ENCODE results near the gene PPM1E.
"Not testable (repeated sequence)": the region's sequence is repeated elsewhere in the genome, so short reads cannot be mapped to it uniquely, and the experiment has no call there.

Gene PPM1E

DNA sequence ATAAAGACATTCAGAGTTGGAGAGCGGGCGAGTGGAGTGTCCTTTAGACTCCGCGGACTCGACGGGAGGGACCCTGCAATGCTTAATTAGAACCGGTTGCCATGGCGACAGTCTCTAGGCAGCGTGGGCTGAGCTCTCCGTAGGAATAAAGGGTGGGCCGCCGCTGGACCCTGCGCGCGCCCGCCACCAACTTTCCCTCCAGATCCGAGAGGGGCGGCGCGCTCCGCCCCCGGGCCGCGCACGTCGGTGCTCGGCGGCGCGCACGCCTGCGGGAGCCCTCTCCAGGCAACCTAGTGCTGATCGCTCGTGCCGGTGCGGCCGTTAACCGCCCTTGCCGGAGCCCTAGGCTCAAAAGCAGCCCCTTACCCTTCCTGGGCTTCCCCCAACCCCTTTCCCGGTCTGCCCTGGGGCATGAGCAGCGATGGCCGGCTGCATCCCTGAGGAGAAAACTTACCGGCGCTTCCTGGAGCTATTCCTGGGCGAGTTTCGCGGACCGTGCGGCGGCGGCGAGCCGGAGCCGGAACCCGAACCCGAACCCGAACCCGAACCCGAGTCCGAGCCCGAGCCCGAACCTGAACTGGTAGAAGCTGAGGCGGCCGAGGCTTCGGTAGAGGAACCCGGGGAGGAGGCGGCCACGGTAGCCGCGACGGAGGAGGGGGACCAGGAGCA lies at the start of gene PPM1E:
Gene PPM1E, plus strand, starts transcription at position 278 of the 669 bp plus-strand sequence.
- DNase-seq = no peak

DNA sequence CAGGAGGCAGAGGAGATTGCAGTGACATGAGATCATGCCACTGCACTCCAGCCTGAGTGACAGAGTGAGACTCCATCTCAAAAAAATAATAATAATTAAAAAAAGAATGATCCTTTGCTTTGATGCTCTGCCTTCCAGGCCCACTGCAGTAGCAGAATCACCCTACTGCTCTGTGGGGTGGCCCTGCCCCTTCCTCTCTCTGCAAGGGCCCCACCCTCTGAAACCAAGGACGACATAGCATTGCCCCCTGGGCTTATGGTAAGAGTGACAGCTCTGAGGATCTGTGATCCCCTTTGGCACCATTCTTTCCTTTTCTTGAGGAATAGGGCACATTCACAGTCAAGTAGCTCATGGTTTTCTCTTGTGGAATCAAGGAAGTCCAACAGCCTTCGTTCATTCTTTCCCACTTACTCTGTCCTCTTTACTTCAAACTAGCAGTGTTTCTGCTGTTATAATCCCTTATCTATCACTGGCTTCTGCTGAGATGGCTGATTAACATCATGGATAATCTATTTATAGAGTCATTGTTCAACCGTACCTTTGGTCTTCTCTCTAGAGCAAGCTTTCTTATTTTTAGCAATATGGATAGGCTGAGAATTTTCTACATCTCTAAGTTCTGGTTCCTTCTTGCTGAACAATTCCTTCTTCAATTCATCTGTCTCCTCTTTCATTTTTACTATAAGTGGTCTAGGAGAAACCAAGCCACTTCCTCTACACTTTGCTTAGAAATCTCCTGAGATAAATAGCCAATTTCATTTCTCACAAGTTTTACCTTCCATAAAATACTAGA lies 49.1 kb upstream of the PPM1E start:
- DNase-seq = no peak

DNA sequence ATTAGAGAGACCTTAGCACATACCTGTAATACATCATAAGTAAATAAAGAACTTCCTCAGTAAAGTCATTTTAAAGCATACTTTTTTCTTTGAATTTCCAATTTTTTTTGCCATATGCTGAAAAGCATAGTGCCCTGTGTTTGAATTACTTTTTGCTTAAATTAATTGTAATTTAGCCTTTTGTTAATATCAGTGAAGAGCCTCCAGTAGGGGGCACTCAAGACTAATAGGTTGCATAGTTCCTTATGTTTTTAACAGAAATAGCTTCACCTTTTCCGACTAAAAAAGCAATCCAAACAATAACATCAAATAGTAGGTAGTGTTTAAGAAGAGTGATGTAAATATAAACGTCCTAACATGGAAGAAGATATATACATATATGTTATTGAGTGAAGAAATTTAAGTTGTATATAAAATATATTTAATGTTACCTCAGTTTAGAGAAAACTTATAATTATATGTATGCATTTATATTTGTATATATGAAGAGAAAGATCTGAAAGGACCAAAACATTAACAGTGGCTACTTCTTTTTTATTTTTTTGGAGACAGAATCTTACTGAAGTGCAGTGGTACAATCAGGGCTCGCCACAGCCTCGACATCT lies 44.6 kb upstream of the PPM1E start:
- peak; percentile 35 for DNase-seq

DNA sequence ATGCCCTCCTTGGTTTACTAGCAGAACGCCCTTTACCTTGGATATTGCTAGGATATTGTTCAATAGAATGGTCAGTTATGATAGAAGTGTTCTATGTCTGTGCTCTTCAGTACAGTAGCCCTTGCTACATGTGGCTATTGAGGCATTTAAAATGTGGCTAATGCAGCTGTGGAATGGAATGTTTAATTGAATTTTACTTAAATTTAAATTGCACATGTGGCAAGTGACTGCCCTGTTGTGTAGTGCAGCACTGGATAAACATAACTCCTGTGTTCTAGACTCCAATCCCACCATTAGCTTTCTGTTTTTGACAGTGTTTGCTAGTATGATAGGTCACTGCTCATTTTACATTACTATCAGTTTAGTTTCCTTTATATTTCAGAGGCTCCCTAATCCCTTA lies 33.4 kb upstream of the PPM1E start:
- DNase-seq = no peak

DNA sequence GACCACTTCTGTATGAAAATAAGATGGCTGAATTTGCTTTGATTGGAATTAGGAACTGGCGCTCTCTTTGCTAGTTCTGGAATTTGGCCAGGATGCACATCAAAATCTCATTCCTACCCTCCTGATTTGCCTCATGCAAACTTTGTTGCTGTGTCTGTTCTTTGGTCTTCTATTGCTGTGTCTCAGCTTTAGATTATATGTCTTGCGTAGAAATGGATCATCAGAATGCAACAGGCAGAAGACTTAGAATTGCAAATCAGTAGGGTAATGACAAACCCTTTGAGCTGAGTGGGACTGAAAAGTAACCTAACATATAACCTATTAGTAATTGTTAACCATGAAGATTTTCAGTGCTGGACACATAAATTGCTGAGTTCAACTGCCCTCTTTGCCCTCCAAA lies 33.0 kb upstream of the PPM1E start:
- no peak for DNase-seq

DNA sequence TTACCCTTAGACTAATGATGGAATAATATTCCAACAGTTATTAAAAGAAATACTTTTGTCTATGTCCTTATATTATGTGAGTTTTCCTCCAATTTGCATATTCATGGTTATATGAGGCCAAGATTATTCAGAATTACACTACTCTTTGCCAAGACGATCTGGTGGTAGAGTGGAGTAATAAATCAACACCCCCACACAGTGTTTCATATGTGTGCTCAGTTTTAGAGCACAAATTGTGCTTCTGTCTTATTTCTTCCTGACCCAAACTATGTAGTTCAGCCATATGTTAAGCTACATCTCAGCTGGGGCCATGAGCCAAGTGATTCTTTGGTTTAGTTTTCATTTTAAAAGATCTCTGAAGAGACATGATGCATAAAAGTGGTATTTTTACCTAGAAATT lies 26.9 kb upstream of the PPM1E start:
- no peak for DNase-seq

DNA sequence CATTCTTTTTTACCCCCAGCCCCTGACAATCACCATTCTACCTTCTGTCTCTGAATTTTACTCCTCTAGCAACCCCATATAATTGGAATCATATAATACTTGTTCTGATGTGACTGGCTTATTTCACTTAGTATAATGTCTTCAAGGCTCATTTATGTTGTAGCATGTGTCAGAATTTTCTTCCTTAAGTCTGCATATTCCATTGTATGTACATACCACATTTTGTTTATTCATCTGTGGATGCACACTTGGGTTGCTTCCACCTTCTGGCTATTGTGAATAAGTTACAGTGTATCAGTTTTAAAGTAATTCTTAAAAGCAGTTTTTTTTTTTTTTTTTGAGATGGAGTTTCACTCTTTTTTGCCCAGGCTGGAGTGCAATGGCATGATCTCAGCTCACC lies 24.7 kb upstream of the PPM1E start:
- DNase-seq = no peak

DNA sequence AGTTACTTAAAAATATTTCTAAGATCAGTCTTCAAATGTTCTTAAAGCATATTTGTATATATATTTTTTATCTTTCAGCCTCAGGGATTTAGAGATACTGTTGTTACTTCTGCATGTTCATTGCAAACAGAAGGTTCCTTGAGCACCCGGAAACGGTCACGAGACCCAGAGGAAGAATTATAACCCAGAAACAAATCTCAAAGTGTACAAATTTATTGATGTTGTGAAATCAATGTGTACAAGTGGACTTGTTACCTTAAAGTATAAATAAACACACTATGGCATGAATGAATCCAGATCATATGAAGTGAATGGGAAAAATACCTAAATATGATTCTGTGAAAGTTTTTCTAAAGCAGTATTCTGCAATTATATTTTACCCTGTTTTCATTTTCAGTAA lies 21.6 kb upstream of the PPM1E start:
- no peak for DNase-seq

DNA sequence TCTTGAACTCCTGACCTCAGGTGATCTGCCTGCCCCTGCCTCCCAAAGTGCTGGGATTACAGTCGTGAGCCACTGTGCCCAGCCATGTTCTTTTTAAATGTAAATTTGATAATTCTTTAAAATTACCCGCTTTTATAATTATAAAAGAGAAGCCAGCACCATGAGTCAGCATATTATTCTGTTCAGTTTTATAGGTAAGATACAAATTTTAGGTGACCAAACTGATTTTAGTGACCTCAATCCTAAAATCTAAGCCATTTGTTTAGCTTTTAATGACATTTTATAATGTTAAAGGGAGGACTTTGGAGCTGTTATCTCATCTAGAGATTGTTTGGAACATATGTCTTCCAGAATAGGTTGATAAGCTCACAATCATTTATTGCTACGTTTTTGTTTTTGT lies 20.8 kb upstream of the PPM1E start:
- no peak for DNase-seq

DNA sequence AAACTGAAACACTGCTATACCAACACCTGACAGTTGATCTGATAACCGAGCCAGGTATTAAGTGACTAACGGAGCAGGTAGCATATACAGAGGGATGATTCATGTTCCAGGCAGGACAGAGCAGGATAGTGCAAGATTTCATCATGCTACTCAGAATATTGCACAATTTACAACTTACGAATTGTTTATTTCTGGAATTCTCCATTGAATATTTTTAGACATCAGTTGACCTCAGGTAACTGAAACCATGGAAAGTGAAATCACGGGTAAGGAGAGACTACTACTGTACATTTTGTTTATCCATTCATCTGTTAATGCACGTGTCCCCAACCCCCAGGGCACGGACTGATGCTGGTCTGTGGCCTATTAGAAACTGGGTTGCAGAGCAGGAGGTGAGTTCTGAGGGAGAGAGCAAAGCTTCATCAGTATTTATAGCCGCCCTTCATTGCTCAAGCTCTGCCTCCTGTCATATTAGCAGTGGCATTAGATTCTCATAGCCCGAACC lies 14.5 kb upstream of the PPM1E start:
- DNase-seq = peak; percentile 68

DNA sequence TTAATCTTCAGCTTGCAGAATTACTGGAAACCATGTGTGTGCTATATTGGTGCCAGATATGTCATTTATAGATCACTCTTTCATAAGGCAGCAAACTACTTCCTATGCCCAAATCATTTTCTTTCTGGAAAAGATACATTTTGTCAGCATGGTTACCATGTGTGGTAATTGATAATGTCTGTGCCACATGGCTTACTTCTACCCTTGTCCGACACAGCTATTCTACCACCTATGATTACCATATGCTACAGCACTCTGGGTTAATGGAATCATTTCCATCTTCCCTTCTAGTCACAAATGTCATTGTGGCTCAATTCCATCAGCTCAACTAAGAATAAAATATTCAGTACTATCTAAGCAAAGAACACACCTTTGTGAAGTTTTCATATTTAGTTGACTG lies 8.0 kb upstream of the PPM1E start:
- no peak for DNase-seq

DNA sequence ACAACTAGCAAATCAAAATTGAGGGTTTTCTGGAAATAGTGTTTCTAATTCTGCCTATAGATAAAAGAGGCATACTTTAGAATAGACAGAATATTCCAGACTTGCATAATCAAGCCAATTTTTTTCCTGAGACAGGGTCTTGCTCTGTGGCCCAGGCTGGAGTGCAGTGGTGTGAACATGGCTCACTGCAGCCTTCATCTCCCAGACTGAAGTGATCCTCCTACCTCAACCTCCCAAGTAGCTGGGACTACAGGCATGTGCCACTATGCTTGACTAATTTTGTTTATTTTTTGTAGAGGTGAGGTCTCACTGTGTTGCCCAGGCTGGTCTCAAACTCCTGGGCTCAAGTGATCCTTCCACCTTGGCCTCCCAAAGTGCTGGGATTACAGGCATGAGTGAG lies 6.0 kb upstream of the PPM1E start:
- not testable (repeated sequence) for DNase-seq

DNA sequence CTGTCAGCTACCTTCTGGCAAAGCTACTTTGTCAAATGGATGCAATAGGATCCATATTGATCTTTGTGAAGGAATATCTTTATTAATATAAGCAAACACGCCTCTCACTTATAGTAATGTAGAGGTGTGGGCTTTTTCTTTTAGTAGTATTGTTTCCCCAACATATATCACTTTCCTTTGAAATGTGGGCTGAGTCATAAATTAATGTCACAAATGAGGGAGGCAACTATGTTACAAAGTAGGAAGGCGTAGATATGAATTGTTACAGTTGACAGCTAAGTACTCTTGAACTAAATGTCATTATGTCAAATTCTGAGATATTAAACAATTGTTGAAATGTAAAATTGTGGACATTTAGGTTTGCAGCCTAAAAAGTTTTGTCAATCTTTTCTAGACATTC lies 2.6 kb upstream of the PPM1E start:
- DNase-seq = no peak

DNA sequence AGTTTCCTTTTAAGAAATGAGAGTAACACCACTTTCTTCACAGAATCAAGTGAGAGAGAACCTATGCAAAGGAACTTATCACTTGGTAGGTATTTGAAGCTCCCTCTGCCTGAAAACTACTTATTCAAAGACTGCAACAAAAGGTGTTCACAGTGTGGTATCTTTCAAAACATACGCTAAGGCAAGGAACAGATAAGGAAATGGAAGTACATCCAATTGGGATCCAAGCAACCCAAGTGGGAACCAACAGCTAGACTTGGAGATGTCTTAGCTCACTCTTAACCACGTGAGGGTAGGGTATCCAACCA lies 431 bp upstream of the PPM1E start:
- DNase-seq = no peak

DNA sequence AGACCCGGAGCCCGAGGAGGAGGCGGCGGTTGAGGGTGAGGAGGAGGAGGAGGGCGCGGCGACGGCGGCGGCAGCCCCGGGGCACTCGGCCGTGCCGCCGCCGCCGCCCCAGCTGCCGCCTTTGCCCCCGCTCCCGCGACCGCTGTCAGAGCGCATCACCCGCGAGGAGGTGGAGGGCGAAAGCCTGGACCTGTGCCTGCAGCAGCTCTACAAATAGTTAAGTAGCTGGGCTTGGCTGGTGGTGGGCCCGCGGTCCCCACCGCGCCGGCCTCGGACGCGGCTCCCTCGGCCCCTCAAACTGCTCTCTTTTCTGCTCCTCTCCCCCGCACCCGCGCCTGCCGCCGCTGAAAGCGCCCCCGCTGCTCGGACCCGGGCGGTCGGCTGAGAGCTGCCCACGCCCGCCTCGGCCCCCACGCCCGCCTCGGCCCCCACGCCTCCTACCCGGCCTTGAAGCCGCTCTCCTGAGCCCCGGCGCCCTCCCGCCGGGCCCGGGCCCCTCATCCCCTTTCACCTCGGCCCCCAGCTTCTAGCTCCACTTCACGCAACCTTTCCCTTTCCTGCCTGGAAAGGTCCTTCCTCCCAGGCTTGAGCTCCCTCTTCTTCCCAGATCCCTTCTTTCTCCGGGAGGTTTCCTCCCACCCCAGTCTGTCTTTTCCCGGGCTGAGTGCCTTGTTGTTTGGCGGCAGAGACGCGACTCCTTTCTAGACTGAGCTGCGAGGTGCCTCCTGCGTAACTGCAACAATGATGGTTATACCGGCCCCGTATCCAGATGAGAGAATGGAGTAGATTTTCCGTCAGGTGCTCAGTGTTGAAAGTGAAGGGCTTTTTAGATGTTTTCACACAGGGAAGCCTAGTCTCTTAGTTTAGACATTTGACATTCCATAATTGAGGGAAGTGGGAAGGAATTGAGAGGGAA lies 850 bp downstream of the PPM1E start:
- DNase-seq = no peak

DNA sequence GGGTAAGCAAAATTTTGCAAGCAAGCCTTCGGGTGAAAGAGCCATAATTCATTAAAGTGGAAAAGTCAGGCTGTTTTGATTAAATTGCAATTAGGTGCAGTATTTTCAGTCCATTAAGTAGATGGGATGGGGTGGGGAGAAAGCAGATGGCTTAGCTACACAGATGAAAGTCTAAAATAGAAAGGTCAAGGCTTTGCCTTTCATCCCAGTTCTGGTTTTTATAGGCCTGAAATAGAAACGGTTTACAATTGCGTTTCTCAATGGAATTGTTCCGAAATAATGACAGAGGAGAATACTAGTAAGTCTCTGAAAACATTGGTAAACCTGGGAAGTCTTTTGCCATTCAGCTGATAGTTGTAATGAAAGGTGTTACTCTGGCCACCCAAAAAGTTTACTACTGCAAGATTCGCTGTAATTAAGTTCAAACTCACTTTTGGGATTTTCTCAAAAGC lies 1.5 kb downstream of the PPM1E start:
- DNase-seq = no peak

DNA sequence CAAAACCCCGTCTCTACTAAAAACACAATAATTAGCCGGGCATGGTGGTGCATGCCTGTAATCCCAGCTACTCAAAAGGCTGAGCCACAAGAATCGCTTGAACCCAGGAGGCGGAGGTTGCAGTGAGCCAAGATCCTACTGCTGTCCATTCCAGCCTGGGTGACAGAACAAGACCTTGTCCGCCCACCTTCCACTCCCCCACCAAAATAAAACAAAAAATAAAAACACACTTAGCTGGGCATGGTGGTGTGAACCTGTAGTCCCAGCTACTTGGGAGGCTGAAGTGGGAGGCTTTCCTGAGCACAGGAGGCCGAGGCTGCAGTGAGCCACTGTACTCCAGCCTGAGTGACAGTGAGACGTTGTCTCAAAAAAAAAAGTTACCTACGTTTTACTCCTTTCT lies 3.2 kb downstream of the PPM1E start:
- DNase-seq = no peak

DNA sequence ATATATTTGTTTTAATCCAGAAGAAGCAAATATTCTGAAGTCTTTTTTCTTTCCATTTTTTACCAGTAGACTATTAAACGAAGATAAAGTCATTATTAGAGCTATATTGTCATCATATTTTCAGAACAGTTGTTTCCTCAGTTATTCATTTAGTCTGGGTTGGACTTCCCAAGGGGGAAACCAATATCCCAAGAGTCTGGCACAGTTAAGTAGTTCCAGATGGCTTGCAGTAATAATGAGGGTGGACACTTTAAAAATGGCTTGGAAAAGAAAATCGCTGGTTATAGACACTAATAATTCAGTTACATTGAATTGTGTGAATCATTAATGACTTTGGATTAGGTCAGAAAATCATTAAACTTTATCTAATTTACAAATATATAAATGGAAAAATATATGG lies 3.9 kb downstream of the PPM1E start:
- no peak for DNase-seq

DNA sequence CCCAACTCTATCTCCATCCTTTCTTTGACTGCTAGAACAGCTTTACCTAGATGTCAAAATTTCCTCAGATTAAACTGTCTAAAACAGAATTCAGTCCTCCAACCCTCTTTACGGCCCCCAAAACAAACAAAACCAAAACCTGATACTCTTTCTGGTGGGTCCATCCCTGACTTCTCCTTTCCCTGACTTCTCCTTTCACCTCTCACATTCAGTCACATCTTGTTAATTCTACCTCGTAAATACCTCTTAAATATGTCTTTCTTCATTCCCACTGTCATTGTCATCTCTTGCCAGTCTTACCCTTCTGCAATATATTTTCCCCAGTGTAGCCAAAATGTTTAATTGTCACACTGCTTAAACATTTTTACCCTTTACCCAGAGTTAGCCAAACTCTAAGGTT lies 4.6 kb downstream of the PPM1E start:
- no peak for DNase-seq

DNA sequence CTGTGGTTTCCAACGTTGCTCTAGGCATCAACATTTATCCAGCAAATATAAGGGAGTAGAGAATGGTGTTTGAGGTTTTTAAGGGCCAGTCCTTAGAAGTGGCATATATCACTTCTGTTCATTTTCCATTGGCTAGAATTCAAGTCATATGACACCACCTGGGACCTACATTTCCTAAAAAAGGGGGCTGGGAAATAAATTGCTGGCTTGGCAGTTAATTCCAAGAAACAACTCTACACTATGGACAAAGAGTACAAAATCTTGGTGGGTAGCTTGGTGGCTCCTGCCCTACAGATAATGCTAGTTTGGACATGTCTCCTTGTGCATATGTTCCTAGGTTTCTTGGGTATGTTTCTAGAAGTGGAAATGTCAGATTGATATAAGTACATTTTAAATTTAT lies 7.6 kb downstream of the PPM1E start:
- DNase-seq = no peak

DNA sequence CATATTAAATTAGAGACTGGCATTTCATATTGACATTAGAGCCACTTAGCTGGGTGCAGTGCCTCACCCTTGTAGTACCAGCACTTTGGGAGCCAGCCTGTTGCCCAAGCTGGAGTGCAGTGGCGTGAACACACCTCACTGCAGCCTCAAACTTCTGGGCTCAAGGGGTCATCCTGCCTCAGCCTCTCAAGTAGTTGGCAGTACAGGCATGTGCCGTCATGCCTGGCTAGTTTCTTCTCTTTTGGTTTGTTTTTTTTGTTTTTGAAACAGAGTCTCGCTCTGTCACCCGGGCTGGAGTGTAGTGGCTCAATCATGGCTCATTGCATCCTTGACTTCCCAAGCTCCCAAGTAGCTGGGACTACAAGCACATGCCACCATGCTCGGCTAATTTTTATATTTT lies 8.7 kb downstream of the PPM1E start:
- DNase-seq = no peak

DNA sequence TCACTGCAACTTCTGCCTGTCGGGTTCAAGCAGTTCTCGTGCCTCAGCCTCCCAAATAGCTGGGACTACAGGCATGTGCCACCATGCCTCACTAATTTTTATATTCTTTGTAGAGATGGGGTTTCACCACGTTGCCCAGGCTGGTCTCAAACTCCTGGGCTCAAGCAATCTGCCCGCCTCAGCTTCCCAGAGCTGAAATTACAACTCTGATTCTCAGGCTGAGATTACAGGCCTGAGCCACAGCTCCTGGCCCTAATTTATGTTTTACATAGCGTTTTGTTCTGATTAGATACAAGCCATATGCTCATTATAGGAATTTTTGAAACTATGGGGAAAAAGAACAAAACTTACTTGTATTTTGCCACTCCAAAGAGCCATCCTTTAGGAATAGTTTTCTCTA lies 22.8 kb downstream of the PPM1E start:
- DNase-seq = not testable (repeated sequence)

DNA sequence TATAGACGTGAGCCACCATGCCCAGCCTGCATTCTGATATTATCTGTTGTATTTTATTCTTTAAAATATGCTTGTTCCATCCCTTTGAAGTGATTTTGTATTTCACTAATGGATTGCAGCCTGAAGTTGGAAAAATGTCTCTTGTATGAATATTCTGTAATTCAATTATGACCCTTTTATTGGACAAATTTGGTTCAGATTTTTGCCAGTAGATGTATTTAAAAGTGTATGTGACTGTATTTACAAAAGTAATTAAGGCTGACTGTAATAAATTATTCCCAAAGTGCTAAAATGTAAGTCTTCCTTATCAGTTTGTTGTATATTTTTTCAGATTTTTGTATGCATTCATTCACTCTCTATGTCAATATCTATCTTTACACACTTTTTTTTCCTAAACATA lies 23.8 kb downstream of the PPM1E start:
- DNase-seq = no peak

Data from HCEC 1CT (cell line).